HG02981 (cell line): ENCODE measurements around the gene PHF1.
"Not testable (repeated sequence)": the region's sequence is repeated elsewhere in the genome, so short reads cannot be mapped to it uniquely, and the experiment has no call there.

Experiments used
- ATAC-seq: cut with Tn5 transposase; IDR thresholded peaks from one replicate; pipeline ENCODE4 v1.9.1; 2021; ENCODE audit warnings: mild to moderate bottlenecking, moderate library complexity; ENCODE audit not compliant: unreplicated experiment

The PHF1 gene

GRCh38 chr6:33410711-33411631, at the start of gene PHF1:
Gene PHF1, plus strand, starts transcription at chr6:33411014. Its CDS starts 1,250 bp downstream, at chr6:33412264.
- peak; percentile 37 for ATAC-seq

DNA sequence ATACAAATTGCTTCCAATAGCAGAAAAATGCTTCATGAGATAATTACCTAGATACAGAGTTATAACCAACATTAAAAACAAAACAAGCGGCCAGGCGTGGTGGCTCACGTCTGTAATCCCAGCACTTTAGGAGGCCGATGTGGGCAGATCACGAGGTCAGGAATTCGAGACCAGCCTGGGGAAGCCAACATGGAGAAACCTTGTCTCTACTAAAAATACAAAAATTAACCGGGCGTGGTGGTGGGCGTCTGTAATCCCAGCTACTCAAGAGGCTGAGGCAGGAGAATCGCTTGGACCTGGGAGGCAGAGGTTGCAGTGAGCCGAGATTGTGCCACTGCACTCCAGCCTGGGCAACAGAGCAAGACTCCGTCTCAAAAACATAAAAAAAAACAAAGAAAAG, 47.3 kb upstream of the PHF1 start:
- not testable (repeated sequence) for ATAC-seq

DNA sequence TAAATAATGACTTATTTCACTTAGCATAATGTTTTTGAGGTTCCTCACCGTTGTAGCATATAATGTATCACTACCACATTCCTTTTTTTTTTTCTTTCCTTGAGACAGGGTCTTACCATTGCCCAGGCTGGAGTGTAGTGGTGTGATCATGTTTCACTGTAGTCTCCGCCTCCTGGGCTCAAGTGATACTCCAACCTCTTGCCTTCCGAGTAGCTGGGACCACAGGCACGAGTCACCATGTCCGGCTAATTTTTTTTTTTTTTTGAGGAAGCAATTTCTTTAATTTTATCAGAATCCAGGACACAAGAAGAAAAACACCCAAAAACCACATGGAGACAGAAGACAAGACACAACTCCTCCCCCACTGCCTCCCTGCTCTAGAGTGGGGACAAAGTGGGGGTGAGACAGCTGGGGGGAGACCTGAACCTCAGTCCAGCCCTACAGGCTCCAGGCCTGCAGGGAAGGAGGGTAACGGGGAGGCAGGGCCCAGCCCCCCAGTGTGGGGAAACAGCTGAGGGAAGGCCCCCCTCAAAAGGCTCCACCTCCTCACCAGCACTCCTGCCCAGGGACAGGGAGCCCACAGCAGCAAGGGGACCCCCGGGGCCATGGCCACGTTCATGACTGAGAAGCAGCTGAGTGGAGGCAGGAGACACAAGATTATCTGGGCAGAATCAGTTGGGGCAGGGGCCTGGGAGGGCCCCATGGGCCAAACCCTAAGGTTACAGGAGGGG, 46.2 kb upstream of the PHF1 start:
- ATAC-seq, result not testable (repeated sequence)

GRCh38 chr6:33365206-33365971, 45.4 kb upstream of the PHF1 start:
- ATAC-seq, result not testable (repeated sequence)

DNA sequence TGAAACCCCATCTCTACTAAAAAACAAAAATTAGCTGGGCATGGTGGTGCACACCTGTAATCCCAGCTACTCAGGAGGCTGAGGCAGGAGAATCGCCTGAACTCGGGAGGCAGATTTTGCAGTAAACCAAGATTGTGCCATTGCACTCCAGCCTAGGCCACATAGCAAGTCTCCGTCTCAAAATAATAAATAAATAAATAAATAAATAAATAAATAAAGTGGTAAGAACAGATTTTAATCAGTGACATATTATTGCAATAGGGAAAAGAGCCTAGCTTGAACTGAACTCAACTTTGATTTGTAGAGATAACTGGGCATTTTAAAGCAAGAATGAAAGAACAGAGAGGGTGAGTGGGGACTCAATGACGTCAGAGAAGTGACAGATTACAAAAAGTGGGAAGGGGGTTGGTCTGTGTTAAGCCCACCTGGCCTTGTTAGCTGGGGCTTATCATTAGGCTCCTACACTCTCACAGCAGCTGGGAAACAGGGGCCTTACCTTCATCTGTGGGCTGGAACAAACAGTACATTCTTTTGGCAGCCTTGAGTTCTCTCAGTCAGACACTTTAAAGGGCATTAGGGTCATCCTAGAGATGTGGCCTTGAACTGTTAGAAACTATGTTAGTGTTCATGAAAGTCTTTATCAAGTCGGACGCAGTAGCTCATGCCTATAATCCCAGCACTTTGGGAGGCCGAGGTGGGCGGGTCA, 43.7 kb upstream of the PHF1 start:
- no peak for ATAC-seq

GRCh38 chr6:33367715-33368025, 43.1 kb upstream of the PHF1 start:
- not testable (repeated sequence) for ATAC-seq

DNA sequence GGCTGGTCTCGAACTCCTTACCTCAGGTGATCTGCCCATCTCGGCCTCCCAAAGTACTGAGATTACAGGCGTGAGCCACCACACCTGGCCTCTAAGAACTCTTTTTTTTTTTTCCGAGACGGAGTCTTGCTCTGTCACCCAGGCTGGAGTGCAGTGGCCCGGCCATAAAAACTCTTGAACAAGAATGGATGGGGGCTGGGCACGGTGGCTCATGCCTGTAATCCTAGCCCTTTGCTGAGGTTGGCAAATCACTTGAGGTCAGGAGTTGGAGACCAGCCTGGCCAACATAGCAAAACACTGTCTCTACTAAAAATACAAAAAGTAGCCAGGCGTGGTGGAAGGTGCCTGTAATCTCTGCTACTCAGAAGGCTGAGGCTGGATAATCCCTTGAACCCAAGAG, 38.9 kb upstream of the PHF1 start:
- ATAC-seq, result not testable (repeated sequence)

DNA sequence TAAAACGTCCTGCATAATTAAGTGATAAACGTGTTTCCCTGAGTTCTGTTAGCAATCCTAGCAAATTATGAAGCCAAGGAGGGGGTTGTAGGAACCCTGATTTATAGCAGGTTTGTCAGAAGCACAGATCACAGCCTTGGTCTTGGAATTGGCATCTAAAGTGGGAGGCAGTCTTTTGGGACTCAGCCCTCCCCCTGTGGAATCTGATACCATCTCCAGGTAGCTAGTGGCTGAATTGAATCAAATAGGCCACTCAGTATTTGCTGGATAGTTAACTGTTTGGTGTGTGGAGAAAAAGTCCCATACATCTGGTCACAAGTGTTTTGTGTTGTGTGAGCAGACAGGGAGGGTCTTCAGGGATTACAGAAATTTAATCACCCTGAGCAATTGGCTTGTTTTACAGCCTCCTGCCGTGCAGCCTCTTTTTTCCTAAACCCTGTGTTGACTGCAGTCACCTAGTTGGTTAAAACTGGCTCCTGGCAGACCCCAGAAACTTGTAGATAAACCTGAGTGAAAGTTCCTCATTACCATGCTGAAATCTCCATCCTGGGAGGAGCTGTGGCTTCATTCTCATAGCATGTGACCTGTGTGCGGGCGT, 38.2 kb upstream of the PHF1 start:
- no peak for ATAC-seq

- ATAC-seq, result no peak
Measured at GRCh38 chr6:33373960-33374910, 36.6 kb upstream of the PHF1 start.

DNA sequence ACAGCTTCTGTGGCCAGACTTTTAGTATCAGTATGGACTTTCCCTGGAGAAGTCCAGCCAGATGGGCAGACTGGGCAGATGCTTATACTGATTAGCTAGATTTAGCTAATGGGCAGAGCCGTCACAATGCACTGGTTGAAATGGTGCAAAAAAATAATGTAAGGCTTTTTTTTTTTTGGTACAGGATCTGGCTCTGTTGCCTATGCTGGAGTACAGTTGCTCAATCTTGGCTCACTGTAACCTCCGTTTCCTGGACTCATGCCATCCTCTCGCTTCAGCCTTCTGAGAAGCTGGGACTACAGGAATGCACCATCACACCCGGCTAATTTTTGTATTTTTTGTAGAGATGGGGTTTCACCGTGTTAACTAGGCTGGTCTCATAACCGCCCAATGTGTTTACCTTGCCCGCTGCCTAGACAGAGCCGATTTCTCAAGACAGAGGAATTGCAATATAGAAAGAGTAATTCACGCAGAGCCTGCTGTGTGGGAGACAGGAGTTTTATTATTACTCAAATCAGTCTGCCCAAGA, 35.6 kb upstream of the PHF1 start:
- ATAC-seq, result no peak

GRCh38 chr6:33377171-33377570, 33.6 kb upstream of the PHF1 start:
- ATAC-seq, result no peak

DNA sequence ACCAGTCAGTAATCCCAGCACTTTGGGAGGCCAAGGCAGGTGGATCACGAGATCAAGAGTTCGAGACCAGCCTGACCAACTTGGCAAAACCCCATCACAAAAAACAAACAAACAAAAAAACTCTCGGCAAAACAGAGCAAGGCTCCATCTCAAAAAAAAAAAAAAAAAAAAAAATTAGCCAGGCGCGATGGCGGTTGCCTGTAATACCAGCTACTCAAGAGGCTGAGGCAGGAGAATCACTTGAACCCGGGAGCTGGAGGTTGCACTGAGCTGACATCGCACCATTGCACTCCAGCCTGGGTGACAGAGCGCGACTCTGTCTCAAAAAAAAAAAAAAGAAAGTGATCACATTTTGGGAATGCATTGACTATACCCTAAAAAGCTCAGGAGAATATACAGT, 31.6 kb upstream of the PHF1 start:
- ATAC-seq, result not testable (repeated sequence)

DNA sequence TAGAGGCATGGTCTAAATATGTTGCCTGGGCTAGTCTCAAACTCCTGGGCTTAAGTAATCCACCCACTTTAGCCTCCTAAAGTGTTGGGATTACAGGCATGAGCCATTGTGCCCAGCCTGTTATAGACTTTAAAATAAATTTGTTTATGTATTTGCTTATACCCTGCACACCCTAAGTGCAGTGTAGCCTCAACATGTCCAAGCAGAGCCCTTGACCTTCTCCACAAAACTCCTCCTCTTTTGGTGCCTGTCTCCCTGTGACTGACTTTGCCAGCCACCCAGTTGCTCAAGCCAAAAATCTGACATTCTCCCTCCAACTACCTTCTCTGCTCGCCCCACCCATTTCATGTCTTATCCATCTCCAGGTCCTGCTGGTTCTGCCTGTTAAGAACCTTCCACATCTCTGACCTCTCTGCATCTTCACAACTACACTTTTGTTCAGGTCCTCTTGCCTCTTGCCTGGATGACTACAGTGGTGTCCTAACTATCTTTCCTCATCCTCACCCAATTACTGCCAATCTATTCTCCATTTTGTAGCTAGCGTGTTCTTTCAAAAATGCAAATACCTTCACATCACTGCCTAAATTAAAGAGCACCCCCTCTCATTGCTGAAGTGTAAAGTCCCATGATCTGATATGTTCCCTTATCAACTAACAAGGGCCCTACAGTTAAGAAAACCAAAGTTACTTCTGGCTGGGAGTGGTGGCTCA, 30.4 kb upstream of the PHF1 start:
- no peak for ATAC-seq

- no peak for ATAC-seq
Measured at GRCh38 chr6:33383427-33384185, 27.2 kb upstream of the PHF1 start.

GRCh38 chr6:33384581-33385020, 26.2 kb upstream of the PHF1 start:
- ATAC-seq, result no peak

DNA sequence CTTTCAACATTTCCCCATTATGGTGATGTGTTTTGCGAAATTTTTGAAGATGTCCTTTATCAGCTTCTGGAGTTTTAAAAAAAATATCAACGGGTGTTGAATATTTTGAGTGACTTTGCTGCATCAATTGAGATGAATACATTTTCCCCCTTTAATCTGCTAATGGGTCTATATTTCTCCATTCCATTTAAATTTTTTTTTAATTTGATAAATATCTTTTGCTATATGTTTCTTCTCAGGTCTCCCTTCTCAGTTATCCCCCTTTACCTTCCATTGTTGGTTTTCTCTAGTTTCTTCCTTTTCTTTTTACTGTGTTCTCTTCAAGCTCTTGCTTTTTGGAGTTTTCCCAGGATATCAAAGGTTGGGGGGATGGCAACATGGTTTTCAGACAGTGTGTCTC, 20.6 kb upstream of the PHF1 start:
- ATAC-seq, result no peak

GRCh38 chr6:33390767-33391277, 20.0 kb upstream of the PHF1 start:
- ATAC-seq, result no peak
